Naive thymus-derived CD4-positive, alpha-beta T cell (primary cell): ENCODE results near the gene CCDC200. TPM values are rescaled to one million over a fixed set of nuclear protein-coding genes. Genes with fewer than 3 reads are reported as not detected.

Experiments used
- ATAC-seq: fragments of 150-1000 bp; cut with Tn5 transposase; 2 replicates; pipeline ENCODE4 v1.10.0; 2021; ENCODE audit warnings: mild to moderate bottlenecking, moderate library complexity
- CTCF ChIA-PET: fragments of 350-600 bp; sonication (Branson Sonifier 250); formaldehyde crosslinking; loops from one replicate; lab custom pipeline; 2021; ENCODE audit warnings: antibody characterized with exemption; lab: Charles Lee
- POLR2A ChIA-PET: fragments of 350-600 bp; sonication (Branson Sonifier 250); formaldehyde crosslinking; loops from one replicate; lab custom pipeline; 2021; ENCODE audit warnings: antibody characterized with exemption, inconsistent platforms; lab: Charles Lee
- DNase-seq, 9 donors: peaks; one replicate each; pipeline versions ENCODE4 v3.0.0 to v3.0.0-alpha.2; 2020 to 2022; ENCODE audit warnings: mixed read lengths in 1 of 9
- H3K27ac ChIP-seq: one replicate; pipeline ENCODE4 v1.7.0; 2013; ENCODE audit warnings: mild to moderate bottlenecking, low read depth, low read length, moderate library complexity
- H3K27me3 ChIP-seq, 2 donors: one replicate each; pipeline ENCODE4 v1.7.0; 2013; ENCODE audit warnings: low read length in 2 of 2, mild to moderate bottlenecking in 2 of 2, moderate library complexity in 2 of 2; ENCODE audit not compliant: control insufficient read depth in 2 of 2, insufficient read depth in 2 of 2
- H3K36me3 ChIP-seq, 3 experiments: 1 replicate in 2 of 3; 2 replicates in 1 of 3; pipeline ENCODE4 v1.7.0; 2013; ENCODE audit warnings: low read length in 3 of 3, mild to moderate bottlenecking in 3 of 3, moderate library complexity in 1 of 3; ENCODE audit not compliant: insufficient read depth in 3 of 3, control insufficient read depth in 2 of 3
- H3K4me1 ChIP-seq, 2 donors: one replicate each; pipeline ENCODE4 v1.7.0; 2013; ENCODE audit warnings: low read length in 2 of 2, mild to moderate bottlenecking in 2 of 2, moderate library complexity in 1 of 2; ENCODE audit not compliant: control insufficient read depth in 2 of 2, insufficient read depth in 2 of 2
- H3K4me3 ChIP-seq: 2 replicates; pipeline ENCODE4 v1.7.0; 2013; ENCODE audit warnings: mild to moderate bottlenecking, low read length
- H3K9me3 ChIP-seq, 3 experiments: 1 replicate in 2 of 3; 2 replicates in 1 of 3; pipeline ENCODE4 v1.7.0; 2013; ENCODE audit warnings: low read length in 3 of 3; ENCODE audit not compliant: control insufficient read depth in 2 of 3
- H3K27ac Mint-ChIP-seq, 9 donors: one replicate each; pipeline ENCODE4 v1.8.0; 2020 to 2022; ENCODE audit warnings: mixed read lengths in 9 of 9, mild to moderate bottlenecking in 8 of 9, moderate library complexity in 5 of 9, inconsistent platforms in 2 of 9
- H3K27me3 Mint-ChIP-seq, 5 donors: one replicate each; pipeline ENCODE4 v1.8.0; 2021 to 2022; ENCODE audit warnings: mixed read lengths in 5 of 5, mild to moderate bottlenecking in 1 of 5
- H3K36me3 Mint-ChIP-seq, 5 donors: one replicate each; pipeline ENCODE4 v1.8.0; 2020 to 2022; ENCODE audit warnings: mixed read lengths in 5 of 5, mild to moderate bottlenecking in 3 of 5, inconsistent platforms in 1 of 5
- H3K4me1 Mint-ChIP-seq, 7 donors: one replicate each; pipeline ENCODE4 v1.8.0; 2020 to 2022; ENCODE audit warnings: mixed read lengths in 7 of 7, mild to moderate bottlenecking in 3 of 7, inconsistent platforms in 1 of 7
- H3K4me3 Mint-ChIP-seq, 10 donors: one replicate each; pipeline ENCODE4 v1.8.0; 2020 to 2022; ENCODE audit warnings: mild to moderate bottlenecking in 10 of 10, mixed read lengths in 10 of 10, moderate library complexity in 6 of 10, inconsistent platforms in 2 of 10
- H3K9me3 Mint-ChIP-seq, 11 donors: one replicate each; pipeline ENCODE4 v1.8.0; 2020 to 2022; ENCODE audit warnings: mixed read lengths in 11 of 11, mild to moderate bottlenecking in 4 of 11, inconsistent platforms in 1 of 11, moderate library complexity in 1 of 11
- intact Hi-C, 2 donors: fragments of 100-400 bp; cut with micrococcal nuclease; formaldehyde crosslinking; loops; one replicate each; pipeline ENCODE4 v1.15.1; 2023
- polyA plus RNA-seq, 2 donors: library from polyadenylated mRNA; unstranded; fragments of 300-500 nt; fragmentation: Illumina TruSeq; gene quantifications; one replicate each; pipeline ENCODE4 v1.2.3, GENCODE V29; 2021
- total RNA-seq, 6 experiments: library from RNA in 5 of 6; stranded (reverse) in 5 of 6; gene quantifications; 1 replicate in 5 of 6; 2 replicates in 1 of 6; pipeline ENCODE4 v1.2.3 and lab custom pipeline; 2021 to 2026

Gene CCDC200
- total and polyA plus RNA-seq, 7 experiments from 2014 or later = 0.72 to 2.0 (median 1.5) TPM; not detected in 3

DNA sequence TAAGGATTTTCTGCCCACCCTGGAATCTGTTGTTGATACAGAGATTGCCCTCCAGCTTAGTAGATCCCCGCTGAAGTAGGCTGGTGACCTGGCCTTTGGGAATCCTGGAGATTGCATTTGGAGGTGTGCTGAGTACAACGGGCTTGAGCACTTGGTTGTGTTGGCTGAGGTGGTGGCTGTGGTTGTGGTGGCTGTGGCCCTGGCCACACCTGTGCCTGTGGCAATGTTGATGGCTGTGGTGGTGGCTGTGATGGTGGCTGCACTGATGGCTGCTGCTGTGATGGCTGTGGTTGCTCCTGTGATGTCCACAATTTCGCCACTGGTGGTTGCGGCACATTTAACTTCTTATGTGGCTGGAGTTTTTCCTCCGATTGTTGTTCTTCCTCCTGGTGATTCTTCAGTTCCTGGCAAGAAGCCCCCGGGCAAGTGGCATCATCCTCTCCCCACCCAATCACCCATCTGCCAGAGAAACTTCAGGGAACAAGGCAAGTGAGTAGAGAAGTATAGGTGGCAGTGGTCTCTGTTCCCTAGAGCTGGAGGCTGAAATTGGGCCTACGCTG is 4.2 kb downstream of the CCDC200 start:
- Mint-ChIP-seq H3K36me3 (peaks cover 0 to 10% (median 4%) of the 10 kb centered on the region in 5 donors), H3K27ac (no peak overlapping the region), H3K4me3 (no peak overlapping the region), H3K4me1 (peaks cover 0 to 12% (median 4%) of the 10 kb centered on the region in 7 donors), H3K27me3 (no peaks in the 10 kb centered on the region), H3K9me3 (no peaks in the 10 kb centered on the region)
- ATAC-seq (no peak), DNase-seq (no peak)
- Histone ChIP-seq H3K27ac (no peak overlapping the region), H3K4me1 (no peaks in the 10 kb centered on the region), H3K36me3 (peaks cover 0 to 8% (median 0%) of the 10 kb centered on the region in 3 experiments), H3K27me3 (no peaks in the 10 kb centered on the region), H3K9me3 (no peaks in the 10 kb centered on the region), H3K4me3 (no peak overlapping the region)
- CTCF ChIA-PET = no interaction called here
- intact Hi-C loops = no loop called here
- POLR2A ChIA-PET = no interaction called here

DNA sequence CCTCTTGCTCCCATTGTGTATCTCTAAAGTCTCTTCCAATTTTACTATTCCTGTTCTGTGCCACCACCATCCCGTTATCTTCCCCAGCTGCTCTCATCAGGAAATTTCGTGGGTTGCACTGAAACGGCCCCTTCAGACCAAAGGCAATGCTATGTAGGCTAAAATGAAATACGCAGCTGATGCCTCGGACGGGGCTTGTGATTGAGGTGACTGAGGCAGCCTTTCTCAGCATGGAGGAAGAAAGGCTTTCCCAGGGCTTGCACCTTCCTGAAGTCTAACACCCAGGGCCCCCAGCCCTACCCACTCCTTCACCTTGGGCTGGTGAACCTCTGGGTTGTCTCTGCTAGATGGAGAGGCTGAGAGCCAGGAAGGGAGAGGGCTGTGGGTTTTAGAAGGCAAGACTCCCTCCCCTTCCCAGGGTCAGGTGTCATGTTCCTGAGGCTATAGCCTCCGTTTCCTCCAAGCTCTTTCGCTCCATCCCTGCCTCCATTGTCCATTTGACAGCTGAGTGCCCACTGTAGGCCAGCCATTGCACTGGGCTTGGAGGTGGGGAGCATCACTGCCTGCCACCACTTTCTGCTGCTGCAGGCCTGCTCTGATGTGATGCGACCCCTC is 7.8 kb downstream of the CCDC200 start:
- Histone ChIP-seq H3K4me3 (no peak overlapping the region), H3K36me3 (peaks cover 0 to 25% (median 0%) of the 10 kb centered on the region in 3 experiments), H3K4me1 (peaks cover 0 to 10% of the 10 kb centered on the region in 2 donors), H3K27me3 (no peaks in the 10 kb centered on the region), H3K27ac (no peak overlapping the region), H3K9me3 (no peaks in the 10 kb centered on the region)
- H3K27me3 Mint-ChIP-seq = no peaks in the 10 kb centered on the region
- POLR2A ChIA-PET = interaction anchor here (1.2 kb wide), 1 partner anchor 95 kb away, joined by 6 read pairs; no protein-coding TSS in a partner anchor
- peak overlapping the region in 1 of 9 donors; percentile 65 for H3K27ac Mint-ChIP-seq
- DNase-seq = no peak
- CTCF ChIA-PET = no interaction called here
- H3K4me1 Mint-ChIP-seq = peaks cover 9 to 38% (median 28%) of the 10 kb centered on the region in 7 donors
- peaks cover 3 to 17% (median 7%) of the 10 kb centered on the region in 5 donors for H3K36me3 Mint-ChIP-seq
- no peak overlapping the region for H3K4me3 Mint-ChIP-seq
- intact Hi-C loops = no loop called here
- H3K9me3 Mint-ChIP-seq = no peaks in the 10 kb centered on the region
- no peak for ATAC-seq

DNA sequence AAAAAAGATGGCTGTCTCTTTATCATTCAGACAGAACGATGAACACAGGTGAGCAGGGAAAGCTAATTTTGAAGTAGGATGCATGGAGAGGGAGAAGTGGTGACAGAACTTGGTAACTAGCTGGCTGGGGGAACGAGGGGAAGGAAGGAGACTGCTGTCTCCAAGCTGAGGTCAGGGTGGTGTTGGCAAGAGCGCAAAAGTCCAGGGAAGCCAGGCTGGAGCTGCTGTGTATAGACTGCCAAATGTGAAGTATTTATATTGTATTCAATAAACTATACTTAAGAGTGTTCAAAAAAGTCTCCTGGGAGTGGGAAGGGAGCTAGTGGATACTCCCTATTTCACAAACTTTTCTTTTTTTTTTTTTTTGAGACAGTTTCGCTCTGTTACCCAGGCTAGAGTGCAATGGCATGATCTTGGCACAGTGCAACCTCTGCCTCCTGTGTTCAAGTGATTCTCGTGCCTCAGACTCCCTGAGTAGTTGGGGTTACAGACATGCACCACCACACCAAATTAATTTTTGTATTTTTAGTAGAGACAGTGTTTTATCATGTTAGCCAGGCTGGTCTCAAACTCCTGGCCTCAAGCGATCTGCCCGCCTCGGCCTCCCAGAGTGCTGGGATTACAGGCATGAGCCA is 8.6 kb downstream of the CCDC200 start:
- H3K36me3 ChIP-seq = peaks cover 0 to 27% (median 0%) of the 10 kb centered on the region in 3 experiments
- H3K9me3 ChIP-seq = no peaks in the 10 kb centered on the region
- ATAC-seq = no peak
- intact Hi-C loops = loop anchor here (10.0 kb wide), 2 partner anchors 195 to 265 kb away; partner anchors contain the start of genes DHX8 (in 2 of the 2), RND2 (in 1 of the 2) and VAT1 (in 1 of the 2)
- Mint-ChIP-seq H3K9me3 (no peaks in the 10 kb centered on the region), H3K4me3 (no peak overlapping the region), H3K27me3 (no peaks in the 10 kb centered on the region), H3K36me3 (peaks cover 3 to 21% (median 9%) of the 10 kb centered on the region in 5 donors), H3K4me1 (peaks cover 9 to 38% (median 29%) of the 10 kb centered on the region in 7 donors), H3K27ac (peak overlapping the region in 2 of 9 donors; percentile 41 to 67)
- no peaks in the 10 kb centered on the region for H3K27me3 ChIP-seq
- H3K4me3 ChIP-seq = no peak overlapping the region
- no peak overlapping the region for H3K27ac ChIP-seq
- CTCF ChIA-PET = no interaction called here
- peaks cover 0 to 10% of the 10 kb centered on the region in 2 donors for H3K4me1 ChIP-seq
- DNase-seq = no peak
- POLR2A ChIA-PET = interaction anchor here (0.8 to 1.2 kb wide), 2 partner anchors 94 to 96 kb away, joined by 4 to 6 read pairs; no protein-coding TSS in a partner anchor

DNA sequence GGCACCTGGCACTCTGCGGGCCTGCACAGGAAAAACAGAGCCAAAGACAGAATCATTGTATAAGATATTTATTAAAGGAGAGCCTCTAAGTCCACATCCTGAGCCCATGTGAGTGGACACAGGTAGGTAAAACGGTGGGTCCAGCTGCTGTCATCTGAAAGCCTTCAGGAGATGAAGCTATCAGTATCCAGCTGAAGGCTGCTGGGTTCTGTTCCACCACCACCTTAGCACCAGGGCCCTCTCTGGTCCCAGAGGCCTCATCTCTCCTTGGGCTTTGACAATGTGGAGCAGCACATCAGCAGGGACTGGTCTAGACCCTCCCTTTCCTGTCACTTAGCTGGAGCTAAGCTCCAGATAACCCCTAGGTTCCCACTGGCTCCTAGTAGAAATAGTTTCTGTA is 9.4 kb downstream of the CCDC200 start:
- intact Hi-C loops = loop anchor here (10.0 kb wide), 2 partner anchors 194 to 266 kb away; partner anchors contain the start of genes DHX8 (in 2 of the 2), RND2 (in 1 of the 2) and VAT1 (in 1 of the 2)
- CTCF ChIA-PET = no interaction called here
- Mint-ChIP-seq H3K4me1 (peaks cover 8 to 37% (median 29%) of the 10 kb centered on the region in 7 donors), H3K9me3 (no peaks in the 10 kb centered on the region), H3K27me3 (no peaks in the 10 kb centered on the region), H3K4me3 (no peak overlapping the region), H3K27ac (peak overlapping the region in 3 of 9 donors; percentile 33 to 68 (median 67)), H3K36me3 (peaks cover 3 to 17% (median 9%) of the 10 kb centered on the region in 5 donors)
- POLR2A ChIA-PET = no interaction called here
- no peak for ATAC-seq
- Histone ChIP-seq H3K9me3 (no peaks in the 10 kb centered on the region), H3K27ac (no peak overlapping the region), H3K4me1 (peaks cover 0 to 10% of the 10 kb centered on the region in 2 donors), H3K36me3 (peaks cover 0 to 20% (median 0%) of the 10 kb centered on the region in 3 experiments), H3K27me3 (no peaks in the 10 kb centered on the region), H3K4me3 (no peak overlapping the region)
- no peak for DNase-seq

DNA sequence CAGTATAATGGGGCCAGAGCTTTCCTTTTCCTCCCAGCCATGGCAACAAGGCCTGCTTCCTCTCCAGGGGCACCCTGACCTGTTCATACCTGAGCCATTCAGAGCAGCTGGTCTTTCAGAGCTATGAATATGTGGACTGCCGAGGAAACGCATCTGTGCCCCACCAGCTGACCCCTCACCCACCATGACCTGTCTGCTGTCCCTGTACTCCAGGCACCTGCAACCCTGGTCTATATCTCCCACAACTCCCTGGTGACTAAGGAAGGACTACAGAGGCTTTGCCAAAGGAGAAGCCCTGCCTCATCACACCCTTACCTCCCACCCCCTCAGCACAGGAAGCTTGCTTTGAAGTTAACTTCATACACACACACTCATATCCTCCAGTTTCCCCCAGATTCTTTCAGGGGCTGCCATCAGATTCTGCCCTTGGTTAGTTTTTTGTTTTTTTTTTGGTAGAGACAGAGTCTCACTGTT is 10.8 kb downstream of the CCDC200 start:
- H3K9me3 ChIP-seq = no peaks in the 10 kb centered on the region
- peaks cover 0 to 20% (median 0%) of the 10 kb centered on the region in 3 experiments for H3K36me3 ChIP-seq
- intact Hi-C loops = loop anchor here (10.0 kb wide), 2 partner anchors 193 to 267 kb away; partner anchors contain the start of genes DHX8 (in 2 of the 2), RND2 (in 1 of the 2) and VAT1 (in 1 of the 2)
- Mint-ChIP-seq H3K9me3 (no peaks in the 10 kb centered on the region), H3K4me3 (peak overlapping the region in 5 of 10 donors; percentile 5 to 73 (median 23)), H3K27me3 (no peaks in the 10 kb centered on the region), H3K4me1 (peaks cover 16 to 50% (median 42%) of the 10 kb centered on the region in 7 donors), H3K27ac (peak overlapping the region; percentile 9 to 92 (median 63)), H3K36me3 (peaks cover 0 to 17% (median 5%) of the 10 kb centered on the region in 5 donors)
- ChIA-PET CTCF (interaction anchor here (0.8 to 1.0 kb wide), 2 partner anchors 117 to 121 kb away, joined by 3 to 4 read pairs; no protein-coding TSS in a partner anchor), POLR2A (interaction anchor here (0.5 to 1.6 kb wide), 5 partner anchors 16 to 143 kb away, joined by 3 to 14 read pairs (median 5); no protein-coding TSS in a partner anchor)
- DNase-seq = peak in 1 of 9 donors; percentile 3
- H3K27ac ChIP-seq = no peak overlapping the region
- peaks cover 5 to 10% of the 10 kb centered on the region in 2 donors for H3K4me1 ChIP-seq
- H3K27me3 ChIP-seq = no peaks in the 10 kb centered on the region
- ATAC-seq = no peak
- H3K4me3 ChIP-seq = no peak overlapping the region
